ENCODE results near the gene MAGI1. TPM values are rescaled to one million over a fixed set of nuclear protein-coding genes. Genes with fewer than 3 reads are reported as not detected.

Gene MAGI1
- total RNA-seq, 2 experiments from 2014 or later = 0.47 to 0.51 TPM

- no peak for DNase-seq
- Mint-ChIP-seq H3K4me1 (ENCODE audit: low read depth) (no peaks in the 10 kb centered on the region), H3K4me3 (no peak overlapping the region), H3K36me3 (ENCODE audit: low read depth) (no peaks in the 10 kb centered on the region), H3K27ac (no peak overlapping the region), H3K9me3 (peaks cover 1% of the 10 kb centered on the region), H3K27me3 (no peaks in the 10 kb centered on the region)
- intact Hi-C loops (cut with micrococcal nuclease) = no loop called here
- CTCF ChIA-PET = no interaction called here
- POLR2A ChIA-PET = no interaction called here
- no peak for ATAC-seq
- no peak for TF ChIP-seq CTCF (IDR thresholded peaks at IDR 0.05)
Observed at GRCh38 chr3:65413891-65414290, 624.8 kb downstream of the MAGI1 start.

- no peak for TF ChIP-seq CTCF (IDR thresholded peaks at IDR 0.05)
- no peaks in the 10 kb centered on the region for H3K4me1 Mint-ChIP-seq (ENCODE audit: low read depth)
- no peak for ATAC-seq
Observed at GRCh38 chr3:65412588-65412987, 626.1 kb downstream of the MAGI1 start.

DNA sequence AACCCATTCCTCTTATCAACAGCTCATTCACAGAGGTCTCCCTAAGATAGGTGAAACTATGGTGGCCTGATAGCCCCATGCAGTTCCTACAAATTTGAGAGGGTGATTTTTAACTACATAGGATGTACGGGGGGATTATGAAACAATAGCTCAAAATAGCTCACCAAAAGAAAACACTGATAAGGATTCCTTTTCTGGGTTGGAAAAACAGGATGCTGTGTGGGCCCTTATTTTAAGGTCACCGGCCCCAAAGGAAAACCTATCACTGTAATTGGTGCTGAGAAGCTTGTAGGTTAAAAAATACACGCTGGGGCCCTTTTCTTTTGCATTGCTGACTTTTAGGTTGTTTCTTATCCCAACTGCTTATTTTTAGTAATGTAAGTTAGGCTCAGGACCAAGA, 627.4 kb downstream of the MAGI1 start:
- CTCF ChIA-PET = no interaction called here
- Mint-ChIP-seq H3K27me3 (no peaks in the 10 kb centered on the region), H3K36me3 (ENCODE audit: low read depth) (no peaks in the 10 kb centered on the region), H3K27ac (no peak overlapping the region), H3K4me3 (no peak overlapping the region), H3K9me3 (peaks cover 1% of the 10 kb centered on the region), H3K4me1 (ENCODE audit: low read depth) (no peaks in the 10 kb centered on the region)
- ATAC-seq (no peak), DNase-seq (no peak)
- intact Hi-C loops (cut with micrococcal nuclease) = no loop called here
- no peak for TF ChIP-seq CTCF (IDR thresholded peaks at IDR 0.05)
- POLR2A ChIA-PET = no interaction called here

More at GRCh38 chr3:65412588-65412987, 626.1 kb downstream of the MAGI1 start:
- Mint-ChIP-seq H3K27me3 (no peaks in the 10 kb centered on the region), H3K27ac (no peak overlapping the region), H3K4me3 (no peak overlapping the region), H3K9me3 (peaks cover 1% of the 10 kb centered on the region), H3K36me3 (ENCODE audit: low read depth) (no peaks in the 10 kb centered on the region)
- ChIA-PET POLR2A (no interaction called here), CTCF (no interaction called here)
- intact Hi-C loops (cut with micrococcal nuclease) = no loop called here
- no peak for DNase-seq

DNA sequence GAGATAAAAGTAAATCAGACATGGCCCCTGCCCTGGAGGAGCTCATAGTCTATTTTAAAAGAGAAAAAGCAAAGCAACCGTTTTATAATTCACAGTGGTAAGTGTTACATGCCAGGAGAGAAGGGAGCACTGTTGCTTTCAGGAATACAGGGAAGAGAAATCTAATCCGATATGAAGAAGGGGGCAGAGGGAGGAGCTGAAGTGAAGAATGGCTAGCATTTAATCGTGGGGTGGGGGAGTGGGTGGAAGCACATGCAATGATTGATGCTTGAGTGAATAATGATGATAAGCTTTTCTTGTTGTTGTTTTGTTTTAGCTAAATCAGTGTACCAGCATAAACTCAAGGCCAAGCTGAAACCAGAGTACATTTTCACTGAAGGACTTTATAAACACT, 629.5 kb downstream of the MAGI1 start:
- Mint-ChIP-seq H3K27me3 (no peaks in the 10 kb centered on the region), H3K36me3 (ENCODE audit: low read depth) (no peaks in the 10 kb centered on the region), H3K9me3 (no peaks in the 10 kb centered on the region), H3K4me3 (no peak overlapping the region), H3K4me1 (ENCODE audit: low read depth) (no peaks in the 10 kb centered on the region), H3K27ac (no peak overlapping the region)
- ChIA-PET POLR2A (no interaction called here), CTCF (no interaction called here)
- ATAC-seq (no peak), DNase-seq (no peak)
- no peak for TF ChIP-seq CTCF (IDR thresholded peaks at IDR 0.05)
- intact Hi-C loops (cut with micrococcal nuclease) = no loop called here

DNA sequence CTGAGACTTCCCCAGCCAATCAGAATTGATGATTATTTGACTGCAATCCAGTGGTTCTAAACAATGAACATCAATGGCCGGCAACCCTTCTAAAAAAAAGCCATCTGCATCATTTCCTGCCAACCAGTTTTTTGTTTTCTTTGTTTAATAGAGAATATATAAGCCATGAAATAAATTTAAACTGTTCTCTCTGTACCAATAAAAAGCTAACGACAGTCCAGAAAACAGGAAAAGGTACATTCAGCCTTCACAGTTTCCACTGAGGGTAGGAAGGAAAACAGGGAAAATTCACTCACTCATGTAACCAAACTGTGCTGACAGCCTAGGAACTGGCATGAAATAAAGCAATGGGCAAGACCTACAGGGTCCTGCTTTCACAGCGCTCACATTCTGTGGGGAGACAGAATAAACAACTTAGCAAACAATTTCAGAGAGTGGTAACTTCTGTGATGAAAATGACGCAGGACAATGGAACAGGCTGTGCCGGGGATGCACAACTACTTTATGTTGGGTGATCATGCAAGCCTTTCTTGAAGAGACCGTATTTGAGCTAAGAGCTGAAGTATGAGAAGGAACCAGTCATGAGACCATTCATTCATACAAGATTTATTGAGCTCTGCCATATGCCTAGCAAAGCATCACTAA, 630.1 kb downstream of the MAGI1 start:
- TF ChIP-seq CTCF (IDR thresholded peaks at IDR 0.05) = no peak
- H3K9me3 Mint-ChIP-seq = no peaks in the 10 kb centered on the region
- ChIA-PET POLR2A (no interaction called here), CTCF (no interaction called here)
- no peaks in the 10 kb centered on the region for H3K27me3 Mint-ChIP-seq
- H3K27ac Mint-ChIP-seq = no peak overlapping the region
- no peaks in the 10 kb centered on the region for H3K4me1 Mint-ChIP-seq (ENCODE audit: low read depth)
- no peaks in the 10 kb centered on the region for H3K36me3 Mint-ChIP-seq (ENCODE audit: low read depth)
- H3K4me3 Mint-ChIP-seq = no peak overlapping the region
- ATAC-seq = no peak
- DNase-seq = no peak
- intact Hi-C loops (cut with micrococcal nuclease) = no loop called here
